Measurements from ENCODE around the gene TRIM38. TPM values are rescaled to one million over a fixed set of nuclear protein-coding genes. Genes with fewer than 3 reads are reported as not detected.

The TRIM38 gene
- total and polyA plus RNA-seq, 2 of the 13 experiments (the other 11 are each of a cell fraction or from before 2014, with no cell fraction given) = 2.5 to 3.1 TPM

DNA sequence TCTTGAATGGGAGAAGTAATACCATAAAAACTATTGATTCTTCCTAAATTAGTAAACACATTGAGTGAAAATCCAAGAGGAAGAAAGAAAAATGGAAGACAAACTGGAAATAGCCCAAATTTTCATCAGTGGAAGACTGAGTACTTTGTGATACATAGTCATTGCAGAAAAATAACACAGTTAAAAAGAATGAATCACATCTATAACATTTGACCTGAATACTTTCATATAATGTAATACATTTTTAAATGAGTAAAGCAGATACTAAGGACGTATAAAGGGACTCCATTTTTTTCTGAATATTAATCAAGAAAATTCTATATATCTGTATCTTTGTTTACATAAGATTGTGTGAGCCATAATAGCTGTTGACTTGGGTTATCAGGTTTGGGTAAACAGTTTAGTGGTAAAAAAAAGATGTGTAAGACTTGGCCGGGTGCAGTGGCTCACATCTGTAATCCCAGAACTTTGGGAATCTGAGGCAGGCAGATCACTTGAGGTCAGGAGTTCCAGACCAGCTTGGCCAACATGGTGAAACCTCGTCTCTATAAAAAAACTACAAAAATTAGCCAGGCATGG is 27.8 kb upstream of the TRIM38 start:
- Histone ChIP-seq H2AFZ (ENCODE audit: low read length) (no peak overlapping the region), H3K9me3 (ENCODE audit: low read length) (no peaks in the 10 kb centered on the region), H3K4me2 (ENCODE audit: low read depth, low read length) (no peak overlapping the region), H3K27ac (ENCODE audit: extremely low read length, insufficient read depth, low read length) (no peak overlapping the region), H3K79me2 (ENCODE audit: insufficient read depth, low read length) (no peaks in the 10 kb centered on the region), H3K27me3 (ENCODE audit: control insufficient read depth in 1 of 2, insufficient read depth in 2 of 2, low read length in 2 of 2) (no peaks in the 10 kb centered on the region), H3K4me3 (replicated peaks in 1 of 3; ENCODE audit: insufficient read depth in 1 of 3, low read depth in 2 of 3, low read length in 3 of 3) (no peak overlapping the region), H4K20me1 (ENCODE audit: insufficient read depth, low read length) (no peaks in the 10 kb centered on the region), H3K4me1 (ENCODE audit: insufficient read depth, low read length) (peaks cover 63% of the 10 kb centered on the region), H3K9ac (ENCODE audit: insufficient read depth, low read depth, low read length) (no peak overlapping the region), H3K36me3 (replicated peaks in 1 of 2; ENCODE audit: control insufficient read depth in 1 of 2, insufficient read depth in 2 of 2, low read length in 2 of 2) (no peaks in the 10 kb centered on the region)
- CTCF ChIA-PET (ENCODE audit: low intra/inter-chr PET ratio, low total read pairs) = no interaction called here
- in situ Hi-C loops (cut with HindIII; ENCODE audit: extremely low pct_ligation_motif_present, low pct_unique_long_range_greater_than_20kb) (loop anchor here (5.0 kb wide), 1 partner anchor 38 kb away; no protein-coding TSS in a partner anchor), intact Hi-C loops (cut with micrococcal nuclease; ENCODE audit: unreplicated experiment) (no loop called here)
- BruUV-seq (replicated peaks) = no TSS peak
- DNase-seq (ENCODE audit: low spot score) (no peak), FAIRE-seq (no peak), ATAC-seq (no peak)
- 75% methylated on average over 3 of the region's 3 CpGs for WGBS (ENCODE audit: low lambda C conversion rate)
- TF ChIP-seq ZNF460 (CRISPR knock-in tag; IDR thresholded peaks at IDR 0.05; ENCODE audit: borderline replicate concordance) = peak; percentile 23; the same call in 1 of the 2 replicates
- TF ChIP-seq KLF16 (CRISPR knock-in tag; IDR thresholded peaks at IDR 0.05) = no peak
- peak; percentile 61; the same call in 1 of the 2 replicates for TF ChIP-seq FOXA1 (IDR thresholded peaks at IDR 0.05)
- no peak for TF ChIP-seq FOXA1 (CRISPR knock-in tag; IDR thresholded peaks at IDR 0.05)
- POLR2A ChIA-PET = no interaction called here

DNA sequence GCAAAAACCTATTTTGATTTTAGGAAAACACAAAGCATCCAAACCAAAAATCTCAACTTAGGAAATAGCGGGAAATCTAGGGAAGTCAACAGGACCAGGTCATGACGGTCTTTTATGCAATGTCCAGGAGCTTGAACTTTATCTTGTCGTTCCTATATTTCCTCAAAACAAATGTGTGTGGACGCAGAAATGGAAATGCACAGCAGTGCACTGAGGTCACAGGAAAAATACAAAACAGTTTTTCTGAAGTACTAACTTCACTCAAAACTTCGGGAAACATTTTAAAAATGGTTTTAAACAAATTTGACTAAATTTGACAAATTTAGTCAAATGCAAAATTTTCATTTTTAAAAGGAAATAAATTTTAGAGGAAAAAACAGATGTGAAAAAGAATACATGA is 26.6 kb upstream of the TRIM38 start:
- BruUV-seq (replicated peaks) = no TSS peak
- TF ChIP-seq RBM39 (IDR thresholded peaks at IDR 0.05; ENCODE audit: low read depth, low read length, poor library complexity, severe bottlenecking) = no peak
- TF ChIP-seq ZNF7 (CRISPR knock-in tag; IDR thresholded peaks at IDR 0.05) = peak; percentile 71; the same call in 1 of the 2 replicates
- no peak for TF ChIP-seq KAT8 (CRISPR knock-in tag; IDR thresholded peaks at IDR 0.05)
- no peak for TF ChIP-seq GABPB1 (CRISPR knock-in tag; IDR thresholded peaks at IDR 0.05)
- no peak for TF ChIP-seq MAFG (CRISPR knock-in tag; IDR thresholded peaks at IDR 0.05)
- Histone ChIP-seq H3K4me3 (replicated peaks in 1 of 3; ENCODE audit: insufficient read depth in 1 of 3, low read depth in 2 of 3, low read length in 3 of 3) (no peak overlapping the region), H4K20me1 (ENCODE audit: insufficient read depth, low read length) (no peaks in the 10 kb centered on the region), H3K79me2 (ENCODE audit: insufficient read depth, low read length) (no peaks in the 10 kb centered on the region), H3K9me3 (ENCODE audit: low read length) (no peaks in the 10 kb centered on the region), H2AFZ (ENCODE audit: low read length) (no peak overlapping the region), H3K4me1 (ENCODE audit: insufficient read depth, low read length) (peaks cover 56% of the 10 kb centered on the region), H3K27ac (ENCODE audit: extremely low read length, insufficient read depth, low read length) (no peak overlapping the region), H3K9ac (ENCODE audit: insufficient read depth, low read depth, low read length) (no peak overlapping the region), H3K36me3 (replicated peaks in 1 of 2; ENCODE audit: control insufficient read depth in 1 of 2, insufficient read depth in 2 of 2, low read length in 2 of 2) (no peaks in the 10 kb centered on the region), H3K4me2 (ENCODE audit: low read depth, low read length) (no peak overlapping the region), H3K27me3 (ENCODE audit: control insufficient read depth in 1 of 2, insufficient read depth in 2 of 2, low read length in 2 of 2) (no peaks in the 10 kb centered on the region)
- FAIRE-seq (no peak), DNase-seq (ENCODE audit: low spot score) (no peak), ATAC-seq (no peak)
- ChIA-PET POLR2A (no interaction called here), CTCF (ENCODE audit: low intra/inter-chr PET ratio, low total read pairs) (no interaction called here)
- in situ Hi-C loops (cut with HindIII; ENCODE audit: extremely low pct_ligation_motif_present, low pct_unique_long_range_greater_than_20kb) = no loop called here
- intact Hi-C loops (cut with micrococcal nuclease; ENCODE audit: unreplicated experiment) = no loop called here
- 94% methylated on average over 5 of the region's 5 CpGs for WGBS (ENCODE audit: low lambda C conversion rate)
